Mammary epithelial cell (primary cell): ENCODE measurements around the gene KASH5.

ENCODE experiments used
- EZH2 ChIP-seq: IDR thresholded peaks from 2 replicates; pipeline ENCODE4 v1.6.1; 2012; ENCODE audit warnings: low read length, inconsistent platforms, borderline replicate concordance
- TF ChIP-seq, protein P1 (sequence below), 2 donors: IDR thresholded peaks in 1 of 2; conservative IDR thresholded peaks in 1 of 2; 2 replicates each; pipeline ENCODE4 v1.5.1; 2011 to 2012; ENCODE audit warnings: inconsistent platforms in 2 of 2, low read length in 2 of 2, mild to moderate bottlenecking in 2 of 2, control low read depth in 1 of 2, low read depth in 1 of 2; ENCODE audit not compliant: insufficient read depth in 1 of 2; ENCODE audit errors: extremely low read depth in 1 of 2

GRCh38 chr19:49339301-49340068 lies 48.6 kb upstream of the KASH5 start:
- TF ChIP-seq, protein P1, sequence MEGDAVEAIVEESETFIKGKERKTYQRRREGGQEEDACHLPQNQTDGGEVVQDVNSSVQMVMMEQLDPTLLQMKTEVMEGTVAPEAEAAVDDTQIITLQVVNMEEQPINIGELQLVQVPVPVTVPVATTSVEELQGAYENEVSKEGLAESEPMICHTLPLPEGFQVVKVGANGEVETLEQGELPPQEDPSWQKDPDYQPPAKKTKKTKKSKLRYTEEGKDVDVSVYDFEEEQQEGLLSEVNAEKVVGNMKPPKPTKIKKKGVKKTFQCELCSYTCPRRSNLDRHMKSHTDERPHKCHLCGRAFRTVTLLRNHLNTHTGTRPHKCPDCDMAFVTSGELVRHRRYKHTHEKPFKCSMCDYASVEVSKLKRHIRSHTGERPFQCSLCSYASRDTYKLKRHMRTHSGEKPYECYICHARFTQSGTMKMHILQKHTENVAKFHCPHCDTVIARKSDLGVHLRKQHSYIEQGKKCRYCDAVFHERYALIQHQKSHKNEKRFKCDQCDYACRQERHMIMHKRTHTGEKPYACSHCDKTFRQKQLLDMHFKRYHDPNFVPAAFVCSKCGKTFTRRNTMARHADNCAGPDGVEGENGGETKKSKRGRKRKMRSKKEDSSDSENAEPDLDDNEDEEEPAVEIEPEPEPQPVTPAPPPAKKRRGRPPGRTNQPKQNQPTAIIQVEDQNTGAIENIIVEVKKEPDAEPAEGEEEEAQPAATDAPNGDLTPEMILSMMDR (conservative IDR thresholded peaks at IDR 0.05 in 1 of 2, IDR thresholded peaks at IDR 0.05 in 1 of 2; ENCODE audit: extremely low read depth in 1 of 2, insufficient read depth in 1 of 2, low read depth in 1 of 2, low read length in 2 of 2), result no peak
- TF ChIP-seq EZH2, result no peak
